KMS-11 (cell line): Measurements from ENCODE around the gene CEP19.

Source experiments
- H2AFZ ChIP-seq: fragments of 200-600 bp; sonication (generic); 2 replicates; pipeline ENCODE4 v1.6.1; 2016; ENCODE audit warnings: antibody characterized with exemption, mixed run types, low read depth
- H3K27ac ChIP-seq: fragments of 200-600 bp; sonication (generic); 2 replicates; pipeline ENCODE4 v1.6.1; 2016; ENCODE audit warnings: mild to moderate bottlenecking, mixed run types
- H3K27me3 ChIP-seq: fragments of 200-600 bp; sonication (generic); 2 replicates; pipeline ENCODE4 v1.6.1; 2017; ENCODE audit warnings: mild to moderate bottlenecking, low read depth, mixed run types, moderate library complexity; ENCODE audit not compliant: insufficient read depth
- H3K36me3 ChIP-seq: fragments of 200-600 bp; sonication (generic); 2 replicates; pipeline ENCODE4 v1.6.1; 2017; ENCODE audit warnings: mild to moderate bottlenecking, mixed run types; ENCODE audit not compliant: insufficient read depth
- H3K4me1 ChIP-seq: fragments of 200-600 bp; sonication (generic); 2 replicates; pipeline ENCODE4 v1.6.1; 2016; ENCODE audit warnings: mild to moderate bottlenecking, low read depth, mixed run types; ENCODE audit not compliant: poor library complexity, severe bottlenecking
- H3K4me2 ChIP-seq: fragments of 200-600 bp; sonication (generic); 2 replicates; pipeline ENCODE4 v1.7.0; 2016; ENCODE audit warnings: mild to moderate bottlenecking, mixed run types
- H3K4me3 ChIP-seq: fragments of 200-600 bp; sonication (generic); IDR thresholded peaks from 2 replicates; pipeline ENCODE4 v1.6.1; 2017; ENCODE audit warnings: low read depth, low read length, mixed read lengths; ENCODE audit not compliant: insufficient read depth
- H3K79me2 ChIP-seq: fragments of 200-600 bp; sonication (generic); 2 replicates; pipeline ENCODE4 v1.6.1; 2016; ENCODE audit warnings: low read depth, mixed run types; ENCODE audit not compliant: insufficient read depth
- H3K9ac ChIP-seq: fragments of 200-600 bp; sonication (generic); 2 replicates; pipeline ENCODE4 v1.6.1; 2016; ENCODE audit warnings: mild to moderate bottlenecking, mixed run types
- H4K20me1 ChIP-seq: fragments of 200-600 bp; sonication (generic); 2 replicates; pipeline ENCODE4 v1.6.1; 2016; ENCODE audit warnings: mild to moderate bottlenecking, mixed run types; ENCODE audit not compliant: insufficient read depth
- TF ChIP-seq, protein P1 (sequence below): fragments of 200-600 bp; sonication (generic); conservative IDR thresholded peaks from 2 replicates; pipeline ENCODE4 v1.6.1; 2017; ENCODE audit warnings: low read depth, mild to moderate bottlenecking, antibody characterized with exemption, low read length, moderate library complexity, mixed read lengths

Gene CEP19

GRCh38 chr3:196711838-196712513 is at the start of gene CEP19, which contains the start of gene PIGX:
TSS of gene CEP19 (minus strand) at chr3:196712250. CDS start at chr3:196708657, 3,593 bp downstream.
TSS of gene PIGX (plus strand) at chr3:196712377.
- H3K27ac ChIP-seq, result peak within 1 kb of the TSS; percentile 72

DNA sequence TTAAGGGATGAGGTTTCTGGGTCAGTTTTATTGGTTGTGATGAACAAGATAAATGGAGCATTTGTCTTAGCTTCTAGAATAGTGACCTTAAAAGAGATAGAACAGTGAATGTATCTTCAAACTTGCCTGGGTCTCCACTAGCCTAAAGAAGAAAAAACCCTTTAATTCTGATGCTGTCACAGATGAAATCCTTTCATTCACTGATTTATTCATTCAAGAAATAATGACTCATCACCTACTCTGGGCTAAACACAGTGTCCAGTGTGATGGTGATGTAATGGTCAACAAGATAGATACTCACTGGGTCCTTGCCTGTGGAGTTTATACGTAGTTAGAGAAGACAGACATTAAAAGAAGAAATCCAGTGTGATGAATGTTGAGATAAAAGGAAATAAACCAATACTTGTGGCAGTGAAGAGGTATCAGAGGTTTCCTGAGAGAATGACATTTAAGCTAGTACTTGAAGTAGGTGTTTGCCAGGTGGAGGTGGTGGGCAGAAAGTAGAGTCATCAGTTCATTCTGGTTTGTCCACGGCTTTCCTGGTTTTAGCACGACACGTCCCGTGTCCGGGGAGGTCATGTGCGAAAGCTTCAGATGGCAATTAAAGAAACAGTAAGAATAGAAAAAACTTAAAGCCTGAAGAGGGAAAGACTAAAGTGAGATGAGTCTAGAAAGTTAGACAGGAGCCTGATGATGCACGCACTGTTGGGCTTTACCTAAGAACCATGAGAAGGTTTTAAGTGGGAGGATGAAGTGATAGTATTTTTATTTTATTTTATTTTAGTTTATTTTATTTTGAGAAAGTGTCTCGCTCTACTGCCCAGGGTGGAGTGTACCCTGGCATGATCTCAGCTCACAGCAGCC is 46.1 kb upstream of the CEP19 start:
- H3K4me1 ChIP-seq, result no peaks in the 10 kb centered on the region
- H3K9ac ChIP-seq, result no peak overlapping the region
- no peak overlapping the region for H3K27ac ChIP-seq
- TF ChIP-seq, protein P1, sequence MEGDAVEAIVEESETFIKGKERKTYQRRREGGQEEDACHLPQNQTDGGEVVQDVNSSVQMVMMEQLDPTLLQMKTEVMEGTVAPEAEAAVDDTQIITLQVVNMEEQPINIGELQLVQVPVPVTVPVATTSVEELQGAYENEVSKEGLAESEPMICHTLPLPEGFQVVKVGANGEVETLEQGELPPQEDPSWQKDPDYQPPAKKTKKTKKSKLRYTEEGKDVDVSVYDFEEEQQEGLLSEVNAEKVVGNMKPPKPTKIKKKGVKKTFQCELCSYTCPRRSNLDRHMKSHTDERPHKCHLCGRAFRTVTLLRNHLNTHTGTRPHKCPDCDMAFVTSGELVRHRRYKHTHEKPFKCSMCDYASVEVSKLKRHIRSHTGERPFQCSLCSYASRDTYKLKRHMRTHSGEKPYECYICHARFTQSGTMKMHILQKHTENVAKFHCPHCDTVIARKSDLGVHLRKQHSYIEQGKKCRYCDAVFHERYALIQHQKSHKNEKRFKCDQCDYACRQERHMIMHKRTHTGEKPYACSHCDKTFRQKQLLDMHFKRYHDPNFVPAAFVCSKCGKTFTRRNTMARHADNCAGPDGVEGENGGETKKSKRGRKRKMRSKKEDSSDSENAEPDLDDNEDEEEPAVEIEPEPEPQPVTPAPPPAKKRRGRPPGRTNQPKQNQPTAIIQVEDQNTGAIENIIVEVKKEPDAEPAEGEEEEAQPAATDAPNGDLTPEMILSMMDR, result no peak
- H3K36me3 ChIP-seq, result 0 out of 2 replicates have a peak, but pooled peaks cover 7% of the 10 kb centered on the region
- no peaks in the 10 kb centered on the region for H4K20me1 ChIP-seq
- H3K27me3 ChIP-seq, result no peaks in the 10 kb centered on the region
- H3K79me2 ChIP-seq, result peaks cover 69% of the 10 kb centered on the region
- H3K4me2 ChIP-seq, result no peak overlapping the region
- no peak overlapping the region for H2AFZ ChIP-seq
- H3K4me3 ChIP-seq, result no peak overlapping the region

More at GRCh38 chr3:196711838-196712513, at the start of gene CEP19, which contains the start of gene PIGX:
- Histone ChIP-seq H3K27me3 (no peaks in the 10 kb centered on the region), H3K79me2 (peaks cover 10% of the 10 kb centered on the region; the same call in 1 of the 2 replicates), H3K4me2 (peak within 1 kb of the TSS; percentile 99), H3K4me1 (peaks cover 15% of the 10 kb centered on the region), H4K20me1 (no peaks in the 10 kb centered on the region), H3K9ac (peak within 1 kb of the TSS; percentile 68), H3K36me3 (no peaks in the 10 kb centered on the region), H3K4me3 (peak within 1 kb of the TSS; percentile 75), H2AFZ (peak within 1 kb of the TSS; percentile 93)
- TF ChIP-seq, protein P1, result no peak

- Histone ChIP-seq H3K4me2 (no peak overlapping the region), H3K4me3 (no peak overlapping the region), H3K27me3 (no peaks in the 10 kb centered on the region), H3K27ac (no peak overlapping the region), H3K79me2 (peaks cover 82% of the 10 kb centered on the region), H3K4me1 (no peaks in the 10 kb centered on the region), H3K36me3 (0 out of 2 replicates have a peak, but pooled peaks cover 7% of the 10 kb centered on the region), H2AFZ (no peak overlapping the region), H4K20me1 (no peaks in the 10 kb centered on the region), H3K9ac (no peak overlapping the region)
- TF ChIP-seq, protein P1, result no peak
Observed at GRCh38 chr3:196756732-196757131, 44.7 kb upstream of the CEP19 start.

DNA sequence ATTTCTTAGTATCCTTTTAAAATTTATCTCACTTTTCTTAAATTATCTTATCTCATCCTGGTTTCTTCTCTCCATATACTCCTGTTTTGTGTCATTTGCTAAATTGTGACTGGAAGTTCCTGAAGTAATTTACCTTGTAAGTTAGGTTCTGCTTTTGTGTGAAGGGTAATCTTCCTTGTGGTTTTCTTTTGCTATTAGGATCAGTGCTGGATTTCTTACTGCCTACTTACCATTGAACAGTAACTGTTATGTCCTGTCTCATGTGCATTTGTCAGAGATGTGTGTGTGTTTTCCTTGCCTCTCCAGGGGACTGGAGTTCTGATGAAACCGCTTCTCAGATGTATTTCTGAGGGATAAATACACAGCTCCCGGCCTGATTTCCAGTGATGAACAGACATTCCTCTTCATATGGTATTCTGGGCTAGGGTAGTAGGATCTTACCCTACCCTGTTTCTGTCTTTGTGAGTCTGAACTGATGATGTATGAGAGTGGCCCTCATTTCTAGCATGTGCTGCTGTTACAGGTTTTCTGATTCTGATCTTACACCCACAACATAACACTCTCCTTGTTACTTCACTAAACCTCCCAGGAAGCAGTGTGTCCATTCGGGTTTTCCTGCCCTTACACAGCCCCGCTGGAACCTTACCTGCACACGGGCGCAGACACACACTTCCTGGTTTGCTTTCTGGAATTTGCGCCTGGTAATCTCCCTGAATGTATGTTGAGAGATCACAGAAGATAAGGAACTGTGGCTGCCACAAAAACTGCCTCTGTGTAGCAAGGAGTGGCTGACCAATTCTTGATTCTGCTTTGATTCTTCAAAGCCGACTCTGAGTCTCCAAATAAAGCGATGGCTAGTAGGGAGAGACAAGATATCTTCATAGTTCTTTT is 42.3 kb upstream of the CEP19 start:
- Histone ChIP-seq H3K36me3 (0 out of 2 replicates have a peak, but pooled peaks cover 7% of the 10 kb centered on the region), H3K4me2 (no peak overlapping the region), H3K79me2 (peaks cover 89% of the 10 kb centered on the region), H3K4me3 (no peak overlapping the region), H3K27ac (no peak overlapping the region), H2AFZ (no peak overlapping the region), H3K9ac (no peak overlapping the region), H3K4me1 (no peaks in the 10 kb centered on the region), H4K20me1 (no peaks in the 10 kb centered on the region), H3K27me3 (no peaks in the 10 kb centered on the region)
- TF ChIP-seq, protein P1, result no peak
